H1 (cell line): Measurements from ENCODE around the gene LRRK1. TPM values are rescaled to one million over a fixed set of nuclear protein-coding genes. Genes with fewer than 3 reads are reported as not detected.

Experiments used
- CTCF ChIA-PET: fragments of 300-600 bp; sonication (Branson Sonifier 250); formaldehyde crosslinking; loops from one replicate; lab custom pipeline; 2021; ENCODE audit not compliant: partially characterized antibody; lab: Charles Lee
- POLR2A ChIA-PET: fragments of 300-600 bp; sonication (Branson Sonifier 250); formaldehyde crosslinking; loops from one replicate; lab custom pipeline; 2021; ENCODE audit warnings: inconsistent platforms; ENCODE audit not compliant: partially characterized antibody; lab: Charles Lee
- DNase-seq, 2 experiments: peaks; one replicate each; pipeline versions ENCODE4 v3.0.0 to v3.0.0-alpha.2; 2010 to 2022; ENCODE audit warnings: low spot score in 2 of 2, low read depth in 1 of 2, mixed read lengths in 1 of 2
- FAIRE-seq: peaks from 2 replicates; lab custom pipeline; 2011; peaks lifted over from hg19 to GRCh38; lab: Jason Lieb, UNC
- H2AFZ ChIP-seq: 2 replicates; pipeline ENCODE4 v1.8.1; 2012; ENCODE audit warnings: low read length, inconsistent platforms
- H2AK5ac ChIP-seq: 2 replicates; pipeline ENCODE4 v1.6.1; 2013; ENCODE audit warnings: low read depth, low read length
- H2BK120ac ChIP-seq: replicated peaks from 2 replicates; pipeline ENCODE3; 2013; ENCODE audit warnings: low read depth, low read length, inconsistent platforms
- H2BK12ac ChIP-seq: 2 replicates; pipeline ENCODE4 v1.6.1; 2013; ENCODE audit warnings: low read depth, low read length
- H2BK15ac ChIP-seq: 2 replicates; pipeline ENCODE4 v1.6.1; 2013; ENCODE audit warnings: low read length
- H2BK20ac ChIP-seq: 2 replicates; pipeline ENCODE4 v1.6.1; 2013; ENCODE audit warnings: low read length
- H2BK5ac ChIP-seq: 2 replicates; pipeline ENCODE4 v1.6.1; 2013; ENCODE audit warnings: low read depth, low read length
- H3K14ac ChIP-seq: 2 replicates; pipeline ENCODE4 v1.6.1; 2013; ENCODE audit warnings: inconsistent platforms; ENCODE audit not compliant: insufficient read length
- H3K18ac ChIP-seq: 2 replicates; pipeline ENCODE4 v1.6.1; 2013; ENCODE audit warnings: low read length; ENCODE audit errors: extremely low read depth
- H3K23ac ChIP-seq: 2 replicates; pipeline ENCODE4 v1.6.1; 2013; ENCODE audit warnings: inconsistent platforms; ENCODE audit not compliant: insufficient read length
- H3K23me2 ChIP-seq: 2 replicates; pipeline ENCODE4 v1.6.1; 2013; ENCODE audit warnings: low read depth, low read length
- H3K27ac ChIP-seq: 2 replicates; pipeline ENCODE4 v1.6.1; 2011; ENCODE audit warnings: low read depth, low read length, inconsistent platforms
- H3K27me3 ChIP-seq, 4 experiments: replicated peaks in 1 of 4; 1 replicate in 1 of 4; 2 replicates in 3 of 4; pipeline versions ENCODE4 v1.6.1 to v1.8.1; 2011 to 2013; ENCODE audit warnings: low read length in 3 of 4, mild to moderate bottlenecking in 3 of 4, inconsistent platforms in 2 of 4, mixed read lengths in 2 of 4, moderate library complexity in 1 of 4; ENCODE audit not compliant: control insufficient read depth in 3 of 4, insufficient read depth in 3 of 4; ENCODE audit errors: extremely low read depth in 1 of 4
- H3K36me3 ChIP-seq, 4 experiments: 2 replicates each; pipeline versions ENCODE4 v1.6.1 to v1.8.1; 2011 to 2013; ENCODE audit warnings: mild to moderate bottlenecking in 4 of 4, low read length in 3 of 4, moderate library complexity in 2 of 4, control low read depth in 1 of 4, inconsistent platforms in 1 of 4; ENCODE audit not compliant: insufficient read depth in 4 of 4, control insufficient read depth in 2 of 4
- H3K4ac ChIP-seq: replicated peaks from 2 replicates; pipeline ENCODE3; 2013; ENCODE audit warnings: low read length, low read depth, mixed read lengths, inconsistent platforms; ENCODE audit not compliant: insufficient read length
- H3K4me1 ChIP-seq, 4 experiments: replicated peaks in 1 of 4; 1 replicate in 1 of 4; 2 replicates in 3 of 4; pipeline versions ENCODE4 v1.6.1 to v1.8.1; 2011 to 2013; ENCODE audit warnings: low read length in 3 of 4, inconsistent platforms in 2 of 4, mixed read lengths in 1 of 4; ENCODE audit not compliant: insufficient read depth in 4 of 4, control insufficient read depth in 3 of 4
- H3K4me2 ChIP-seq, 2 experiments: 2 replicates each; pipeline versions ENCODE4 v1.6.1 to v1.8.1; 2011 to 2013; ENCODE audit warnings: low read depth in 2 of 2, low read length in 2 of 2, control low read depth in 1 of 2, inconsistent platforms in 1 of 2, mild to moderate bottlenecking in 1 of 2; ENCODE audit not compliant: insufficient read depth in 1 of 2
- H3K4me3 ChIP-seq, 4 experiments: fragments of 200-600, 300-600 bp in 1 of 4; sonication (generic), shearing (Covaris generic), sonication (Bioruptor Twin) in 1 of 4; 2 replicates each; pipeline versions ENCODE4 v1.5.1 to v1.8.1; 2011 to 2016; ENCODE audit warnings: low read length in 4 of 4, low read depth in 3 of 4, control low read depth in 2 of 4, inconsistent platforms in 2 of 4, mild to moderate bottlenecking in 2 of 4, mixed read lengths in 1 of 4, moderate library complexity in 1 of 4; ENCODE audit not compliant: insufficient read depth in 2 of 4; ENCODE audit errors: extremely low read depth in 1 of 4
- H3K56ac ChIP-seq: replicated peaks from 2 replicates; pipeline ENCODE3; 2013; ENCODE audit warnings: low read depth, mild to moderate bottlenecking, mixed read lengths, low read length, inconsistent platforms; ENCODE audit not compliant: insufficient read length
- H3K79me1 ChIP-seq: 2 replicates; pipeline ENCODE4 v1.6.1; 2013; ENCODE audit warnings: low read depth, low read length, control low read depth
- H3K79me2 ChIP-seq, 2 experiments: 2 replicates each; pipeline versions ENCODE4 v1.6.1 to v1.8.1; 2012 to 2013; ENCODE audit warnings: low read length in 2 of 2, mild to moderate bottlenecking in 2 of 2, inconsistent platforms in 1 of 2; ENCODE audit not compliant: insufficient read depth in 2 of 2, control insufficient read depth in 1 of 2
- H3K9ac ChIP-seq, 4 experiments: replicated peaks in 1 of 4; 1 replicate in 1 of 4; 2 replicates in 3 of 4; pipeline versions ENCODE4 v1.6.1 to v1.8.1; 2011 to 2013; ENCODE audit warnings: low read depth in 3 of 4, low read length in 3 of 4, control low read depth in 2 of 4, mild to moderate bottlenecking in 2 of 4, moderate library complexity in 2 of 4, inconsistent platforms in 1 of 4; ENCODE audit errors: extremely low read depth in 1 of 4
- H3K9me3 ChIP-seq, 2 experiments: 2 replicates each; pipeline versions ENCODE4 v1.6.1 to v1.8.1; 2012 to 2013; ENCODE audit warnings: mild to moderate bottlenecking in 2 of 2, moderate library complexity in 2 of 2, control low read depth in 1 of 2, inconsistent platforms in 1 of 2, low read depth in 1 of 2, low read length in 1 of 2, mixed read lengths in 1 of 2; ENCODE audit not compliant: insufficient read depth in 2 of 2
- H4K20me1 ChIP-seq, 2 experiments: replicated peaks in 1 of 2; 2 replicates each; pipeline versions ENCODE3 to v1.8.1; 2011 to 2013; ENCODE audit warnings: inconsistent platforms in 2 of 2, low read length in 2 of 2, mild to moderate bottlenecking in 1 of 2; ENCODE audit not compliant: insufficient read depth in 2 of 2, control insufficient read depth in 1 of 2
- H4K5ac ChIP-seq: 2 replicates; pipeline ENCODE4 v1.6.1; 2013; ENCODE audit warnings: low read length, low read depth, mixed read lengths, inconsistent platforms; ENCODE audit not compliant: insufficient read length
- H4K8ac ChIP-seq: 2 replicates; pipeline ENCODE4 v1.8.0; 2013; ENCODE audit warnings: mild to moderate bottlenecking, moderate library complexity, low read length, inconsistent platforms; ENCODE audit not compliant: insufficient read depth; ENCODE audit errors: extremely low read depth
- H4K91ac ChIP-seq: replicated peaks from 2 replicates; pipeline ENCODE3; 2013; ENCODE audit warnings: low read length, mixed read lengths, inconsistent platforms; ENCODE audit not compliant: insufficient read length
- HDAC6 ChIP-seq: IDR thresholded peaks from one replicate; pipeline ENCODE4 v1.7.1; 2012; ENCODE audit warnings: low read depth, mild to moderate bottlenecking, inconsistent platforms, low read length, moderate library complexity
- MAFK ChIP-seq: IDR thresholded peaks from 2 replicates; pipeline ENCODE4 v1.6.1; 2012; ENCODE audit warnings: low read depth, mild to moderate bottlenecking, improper control_type of control experiment, low read length
- POLR2AphosphoS5 ChIP-seq: IDR thresholded peaks from 2 replicates; pipeline ENCODE4 v1.6.1; 2011; ENCODE audit warnings: low read depth, low read length
- SIX5 ChIP-seq: IDR thresholded peaks from 2 replicates; pipeline ENCODE4 v1.6.1; 2011; ENCODE audit warnings: mild to moderate bottlenecking, low read depth, low read length
- TCF12 ChIP-seq: IDR thresholded peaks from 2 replicates; pipeline ENCODE4 v1.6.1; 2011; ENCODE audit warnings: low read depth, mild to moderate bottlenecking, low read length
- WGBS, 2 experiments: shearing (Covaris generic) in 1 of 2; methylation state at CpG; one replicate each; pipeline versions ENCODE4 v1.1.6 to v1.1.7; 2013 to 2015; ENCODE audit warnings: low lambda C conversion rate in 2 of 2, mixed read lengths in 2 of 2, inconsistent platforms in 1 of 2, low coverage in 1 of 2, missing lambda C conversion rate in 1 of 2; ENCODE audit not compliant: insufficient replicate concordance in 2 of 2, insufficient coverage in 1 of 2, insufficient read length in 1 of 2; ENCODE audit errors: extremely low coverage in 1 of 2, missing lambda C conversion rate in 1 of 2; 5-methylcytosine and 5-hydroxymethylcytosine counted together
- polyA plus RNA-seq, 7 experiments: library from polyadenylated mRNA; depleted of rRNA in 3 of 7; stranded (reverse) in 5 of 7; unstranded in 2 of 7; fragments of >200 nt in 5 of 7; fragments of 200-250 nt in 2 of 7; gene quantifications; 1 replicate in 5 of 7; 2 replicates in 1 of 7; 4 replicates in 1 of 7; pipeline versions ENCODE4 v1.2.1 to v1.2.3, GENCODE V29; 2011 to 2013; ENCODE audit warnings: missing spikeins in 2 of 7, mixed read lengths in 2 of 7
- total RNA-seq: library from RNA; stranded (reverse); fragmentation: NEBNext Ultra II Directional; extraction: Animal tissue kit (Norgen Biotek cat#: 25700); gene quantifications from 2 replicates; pipeline ENCODE4 v1.2.1, GENCODE V29; 2021

The LRRK1 gene
- total and polyA plus RNA-seq, 2 of the 8 experiments (the other 6 are each of a cell fraction or from before 2014, with no cell fraction given), result 1.2 to 3.6 TPM

DNA sequence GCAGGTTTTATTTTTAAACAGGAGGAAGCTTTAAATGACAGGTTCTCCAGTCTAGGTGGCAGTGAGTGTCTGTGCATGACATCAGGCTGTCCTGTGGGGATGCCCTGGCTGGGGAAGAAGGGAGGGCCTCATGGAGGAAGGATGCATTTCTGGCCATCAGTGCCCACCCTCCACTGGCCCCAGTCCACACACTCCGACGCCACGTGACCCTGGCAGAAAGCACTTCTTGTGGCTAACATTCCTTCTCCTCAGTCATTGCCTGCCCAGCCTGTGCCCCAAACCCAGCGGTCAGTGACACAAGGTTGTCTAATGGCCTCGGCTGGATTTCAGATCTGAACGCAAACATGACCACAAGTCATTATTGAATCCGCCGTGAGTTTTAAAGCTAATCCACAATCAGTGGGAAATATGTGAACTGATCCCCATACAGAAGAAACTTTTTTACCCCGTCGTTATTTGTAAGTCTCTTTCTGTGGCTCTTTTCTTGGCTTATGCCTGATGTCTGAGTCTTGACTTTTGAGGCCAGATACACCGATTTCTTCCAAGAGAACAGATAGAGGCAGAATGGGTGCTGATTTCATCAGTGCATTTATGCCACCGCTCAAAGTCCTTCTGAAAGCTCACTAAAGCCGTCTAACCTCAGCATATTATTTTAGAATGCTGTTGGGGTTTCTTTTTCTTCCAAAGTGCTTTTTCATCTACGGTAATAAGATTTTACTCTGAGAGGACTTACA lies 17.3 kb upstream of the LRRK1 start:
- WGBS, 2 experiments, result 88% methylated on average over 14 of the region's 14 CpGs; no CpG with 5 or more reads in 1 of the 2 experiments
- no peak overlapping the region for H3K4me3 ChIP-seq
- H2AFZ ChIP-seq, result no peak overlapping the region
- H3K4ac ChIP-seq, result no peak overlapping the region
- FAIRE-seq (no peak), DNase-seq (no peak)
- H3K4me1 ChIP-seq, result peaks cover 0 to 10% (median 3%) of the 10 kb centered on the region in 4 experiments; a peak in 5 of 7 replicates
- no peak overlapping the region for H2BK5ac ChIP-seq
- H2BK15ac ChIP-seq, result no peak overlapping the region
- no peaks in the 10 kb centered on the region for H3K79me1 ChIP-seq
- no peak overlapping the region for H3K56ac ChIP-seq
- no peaks in the 10 kb centered on the region for H3K9me3 ChIP-seq
- H3K9ac ChIP-seq, result no peak overlapping the region
- no peaks in the 10 kb centered on the region for H4K20me1 ChIP-seq
- H2AK5ac ChIP-seq, result no peak overlapping the region
- no peaks in the 10 kb centered on the region for H3K79me2 ChIP-seq
- CTCF ChIA-PET, result interaction anchor here (0.7 to 13.4 kb wide), 7 partner anchors 8 to 106 kb away, joined by 3 to 150 read pairs (median 5); partner anchors contain the start of gene LRRK1
- no peak overlapping the region for H2BK20ac ChIP-seq
- POLR2A ChIA-PET, result no interaction called here
- H3K27ac ChIP-seq, result no peak overlapping the region
- H4K91ac ChIP-seq, result no peak overlapping the region
- H3K27me3 ChIP-seq, result no peaks in the 10 kb centered on the region
- no peak overlapping the region for H3K23ac ChIP-seq
- no peak overlapping the region for H3K18ac ChIP-seq
- no peaks in the 10 kb centered on the region for H3K36me3 ChIP-seq
- no peak overlapping the region for H3K4me2 ChIP-seq
- H3K14ac ChIP-seq, result no peak overlapping the region
- no peak overlapping the region for H2BK12ac ChIP-seq
- H2BK120ac ChIP-seq, result no peak overlapping the region
- no peak overlapping the region for H4K5ac ChIP-seq
- no peaks in the 10 kb centered on the region for H3K23me2 ChIP-seq
- H4K8ac ChIP-seq, result no peak overlapping the region
- TF ChIP-seq SIX5 (no peak), HDAC6 (no peak), TCF12 (no peak), POLR2AphosphoS5 (no peak), MAFK (no peak)
